NCI-H69 (cell line): Measurements from ENCODE around the gene ARHGDIA.

Experiments
- DNase-seq: peaks from one replicate; lab custom pipeline; 2025; lab: John Stamatoyannopoulos, UW

ARHGDIA gene

DNA sequence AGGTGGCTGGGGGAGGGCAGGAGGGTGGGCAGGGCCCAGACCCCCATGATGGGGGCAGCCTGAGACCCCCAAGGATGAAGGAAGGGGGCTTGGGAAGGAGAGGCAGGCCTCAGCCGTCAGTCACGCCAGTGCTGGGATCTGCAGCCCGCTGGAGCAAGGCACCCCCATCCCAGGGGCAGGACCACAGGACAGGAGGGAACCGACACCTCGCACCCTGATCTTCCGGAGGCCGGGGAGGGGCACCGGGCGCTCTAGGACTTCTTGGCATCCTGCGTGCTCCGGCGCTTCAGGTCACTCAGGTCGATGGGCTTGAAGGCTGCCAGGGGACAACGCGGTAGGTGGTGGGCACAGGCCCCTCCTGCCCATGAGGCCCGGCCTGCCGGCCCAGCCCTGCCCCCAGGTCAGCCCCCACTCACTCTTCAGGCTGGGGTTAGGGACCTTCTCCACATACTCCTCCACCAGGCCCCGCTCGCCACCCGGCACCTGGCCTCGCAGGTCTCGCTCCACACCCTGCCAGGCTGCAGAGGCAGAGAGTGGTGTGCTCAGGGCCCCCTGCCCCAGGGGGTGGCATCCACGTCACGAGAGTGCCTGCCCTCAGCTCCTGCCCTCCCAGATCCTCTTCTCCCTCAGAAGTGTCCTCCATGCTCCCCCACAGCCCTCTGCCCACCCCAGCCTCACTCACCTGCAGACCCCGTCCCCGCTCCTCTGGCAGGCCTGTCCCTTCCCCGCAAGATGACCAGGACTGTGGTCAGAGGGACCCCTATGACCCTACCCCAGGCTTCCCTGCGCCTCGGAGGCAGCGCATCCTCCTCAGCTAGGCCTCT, 47.9 kb downstream of the ARHGDIA start:
- DNase-seq = no peak

DNA sequence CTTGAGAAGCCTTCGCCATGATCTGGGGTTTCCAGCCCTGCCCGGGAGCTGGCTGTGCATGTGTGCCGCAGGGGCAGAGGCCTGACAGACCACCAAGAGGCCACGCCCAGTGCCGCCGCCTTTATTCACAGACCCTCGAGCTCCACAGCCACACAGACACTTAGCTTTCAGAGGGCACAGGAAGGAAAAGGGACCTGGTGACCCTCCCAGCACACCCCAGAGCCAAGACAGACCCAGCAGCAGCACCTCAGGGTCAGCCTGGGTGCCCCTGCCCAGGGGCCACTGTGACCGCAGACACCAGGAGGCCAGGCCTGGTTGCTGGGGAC, 48.9 kb downstream of the ARHGDIA start:
- DNase-seq = no peak

DNA sequence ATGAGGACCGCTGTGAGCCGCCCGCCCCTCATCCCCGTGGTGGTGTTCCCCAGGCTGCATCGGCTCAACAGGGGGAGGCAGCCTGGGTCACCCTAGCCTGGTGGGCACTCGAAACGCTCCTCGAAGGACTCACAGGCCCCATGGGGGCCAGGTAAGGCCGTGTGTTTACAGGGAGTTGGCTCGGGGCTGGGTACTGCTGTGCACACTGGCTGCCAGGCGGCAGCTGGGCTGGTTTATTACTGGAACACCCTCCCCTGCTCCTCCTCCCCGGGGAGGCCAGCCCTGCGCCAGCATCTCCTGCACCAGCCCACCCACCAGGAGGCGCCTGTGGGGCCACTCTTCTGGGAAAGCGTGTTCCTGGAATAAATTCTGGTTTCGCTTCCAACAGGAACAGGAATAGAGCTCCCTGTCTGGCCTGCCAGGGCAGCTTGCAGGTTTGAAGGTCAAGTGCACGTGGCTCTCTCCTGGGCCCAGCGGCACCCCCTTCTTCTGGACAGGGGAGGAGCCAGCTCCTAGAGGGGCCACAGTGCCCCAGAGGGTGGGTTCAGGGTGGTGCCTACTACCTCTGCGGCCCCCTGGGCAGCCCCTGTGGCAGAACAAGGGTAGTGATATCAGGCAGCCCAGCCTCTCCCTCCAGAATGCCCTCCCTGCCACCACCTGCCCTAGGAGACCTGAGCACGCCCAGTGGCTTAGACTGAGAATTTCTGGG, 49.4 kb downstream of the ARHGDIA start:
- DNase-seq = peak; percentile 90

DNA sequence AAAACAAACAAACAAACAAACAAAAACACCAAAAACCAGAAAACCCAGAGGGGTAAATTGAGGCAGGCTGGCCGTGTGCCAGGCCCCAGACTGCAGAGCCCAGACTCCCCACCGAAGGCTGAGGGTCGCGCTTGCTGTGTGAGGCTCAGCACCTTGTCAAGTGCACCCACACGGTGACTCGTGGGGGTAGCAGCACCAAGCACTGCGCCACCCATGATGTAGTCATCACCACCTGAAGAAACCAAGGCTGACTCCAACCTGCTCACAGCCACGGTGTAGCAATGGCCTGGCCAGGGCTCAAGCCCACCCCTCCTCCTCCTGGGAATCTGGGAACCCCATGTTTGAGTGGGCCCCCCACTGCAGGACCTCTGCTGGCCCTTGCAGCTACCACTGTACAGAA, 50.0 kb downstream of the ARHGDIA start:
- DNase-seq = no peak

DNA sequence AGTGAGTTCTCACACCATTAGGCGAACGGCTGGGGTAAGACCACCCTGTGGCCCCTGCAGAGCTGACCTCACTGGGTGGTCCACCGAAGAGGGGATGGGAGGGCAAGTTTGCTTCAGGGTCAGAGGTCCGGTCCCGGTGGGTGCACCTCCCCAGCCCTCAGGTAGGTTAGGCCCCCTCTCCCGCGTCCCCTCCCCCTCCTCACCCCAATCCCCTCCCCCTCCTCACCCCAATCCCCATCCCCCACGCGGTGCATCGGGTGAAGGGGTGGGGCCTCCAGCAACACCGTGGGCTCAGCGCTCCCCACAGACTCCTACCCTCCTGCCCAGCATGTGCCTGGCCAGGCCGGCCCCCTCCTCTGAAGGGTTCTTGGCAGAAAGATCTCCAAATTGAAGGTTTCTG, 51.4 kb downstream of the ARHGDIA start:
- no peak for DNase-seq

DNA sequence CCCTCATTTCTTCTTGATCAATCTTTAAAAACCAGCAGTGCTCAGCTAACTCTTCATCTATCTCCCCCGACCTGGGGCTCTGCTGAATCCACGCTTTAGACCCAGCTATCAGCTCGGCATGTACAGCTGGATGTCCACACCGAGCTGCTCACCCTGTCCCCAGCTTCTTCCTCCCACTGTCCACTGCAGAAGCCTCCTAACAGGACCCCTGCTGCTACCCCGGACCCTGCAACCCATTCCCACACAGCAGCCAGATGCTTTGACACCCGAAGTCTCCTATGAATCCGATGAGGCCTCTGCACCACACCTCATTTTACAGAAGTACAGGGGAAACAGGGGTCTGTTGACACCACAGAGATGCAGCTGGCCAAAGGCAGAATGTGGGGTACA, 53.4 kb downstream of the ARHGDIA start:
- DNase-seq = no peak
